HS-27A (cell line): ENCODE measurements around the gene CCDC187.
A peak's percentile ranks its signal among the peaks of the same experiment; 100 is the strongest.

ENCODE experiments used
- DNase-seq: peaks from one replicate; pipeline ENCODE4 v3.0.0-alpha.2; 2012; ENCODE audit warnings: low read depth, missing footprints

CCDC187 gene

GRCh38 chr9:136283291-136284235 is 20.3 kb downstream of the CCDC187 start:
- DNase-seq, result peak; percentile 17

- DNase-seq, result no peak
Observed at GRCh38 chr9:136282272-136282861, 21.5 kb downstream of the CCDC187 start.

- no peak for DNase-seq
Observed at GRCh38 chr9:136281421-136282271, 22.2 kb downstream of the CCDC187 start.

GRCh38 chr9:136280535-136281315 is 23.2 kb downstream of the CCDC187 start:
- no peak for DNase-seq

GRCh38 chr9:136279471-136279870 is 24.4 kb downstream of the CCDC187 start:
- no peak for DNase-seq

GRCh38 chr9:136278894-136279293 is 25.0 kb downstream of the CCDC187 start:
- no peak for DNase-seq

- no peak for DNase-seq
Observed at GRCh38 chr9:136278221-136278620, 25.7 kb downstream of the CCDC187 start.

- no peak for DNase-seq
Observed at GRCh38 chr9:136277746-136278145, 26.1 kb downstream of the CCDC187 start.

GRCh38 chr9:136276716-136277115 is 27.2 kb downstream of the CCDC187 start:
- no peak for DNase-seq

GRCh38 chr9:136275655-136276429 is 28.1 kb downstream of the CCDC187 start:
- DNase-seq, result no peak

GRCh38 chr9:136274786-136275654 is 28.9 kb downstream of the CCDC187 start:
- DNase-seq, result no peak

GRCh38 chr9:136273921-136274785 is 29.7 kb downstream of the CCDC187 start:
- no peak for DNase-seq

- DNase-seq, result no peak
Observed at GRCh38 chr9:136273244-136273865, 30.5 kb downstream of the CCDC187 start.

- no peak for DNase-seq
Observed at GRCh38 chr9:136270173-136270705, 33.7 kb downstream of the CCDC187 start.

GRCh38 chr9:136268735-136269134 is 35.2 kb downstream of the CCDC187 start:
- DNase-seq, result no peak

- no peak for DNase-seq
Observed at GRCh38 chr9:136268318-136268717, 35.6 kb downstream of the CCDC187 start.

- DNase-seq, result no peak
Observed at GRCh38 chr9:136267261-136268111, 36.4 kb downstream of the CCDC187 start.
